HCT116 (cell line): ENCODE results near the gene SLC7A10.

Experiments used
- EZH2 ChIP-seq: fragments of 200-600 bp; sonication (generic); IDR thresholded peaks from 2 replicates; pipeline ENCODE4 v1.6.1; 2017; ENCODE audit warnings: antibody characterized with exemption, mixed run types
- EZH2phosphoT487 ChIP-seq: fragments of 200-600 bp; IDR thresholded peaks from 2 replicates; pipeline ENCODE4 v1.6.1; 2018; ENCODE audit warnings: antibody characterized with exemption, borderline replicate concordance
- MAX ChIP-seq: IDR thresholded peaks from 2 replicates; pipeline ENCODE4 v1.6.1; 2012
- POLR2A ChIP-seq: IDR thresholded peaks from 2 replicates; pipeline ENCODE4 v1.7.0; 2011; ENCODE audit warnings: borderline replicate concordance; ENCODE audit not compliant: insufficient read depth, insufficient read length; ENCODE audit errors: extremely low read depth
- POLR2AphosphoS5 ChIP-seq: IDR thresholded peaks from 2 replicates; pipeline ENCODE4 v1.6.1; 2011; ENCODE audit warnings: mild to moderate bottlenecking, low read depth, low read length, moderate library complexity
- REST ChIP-seq: IDR thresholded peaks from 2 replicates; pipeline ENCODE4 v1.6.1; 2012; ENCODE audit warnings: low read depth
- SIN3A ChIP-seq: IDR thresholded peaks from 2 replicates; pipeline ENCODE4 v1.6.1; 2012; ENCODE audit warnings: low read depth
- SRF ChIP-seq: IDR thresholded peaks from 2 replicates; pipeline ENCODE4 v1.6.1; 2012; ENCODE audit warnings: low read depth
- TF ChIP-seq, protein P1 (sequence below): IDR thresholded peaks from 2 replicates; pipeline ENCODE4 v1.6.1; 2012
- TF ChIP-seq, protein P2 (sequence below), 3 experiments: fragments of 200-600 bp in 1 of 3; sonication (generic) in 1 of 3; IDR thresholded peaks in 2 of 3; conservative IDR thresholded peaks in 1 of 3; 2 replicates each; pipeline ENCODE4 v1.5.1; 2012 to 2017; ENCODE audit warnings: low read depth in 2 of 3, low read length in 2 of 3, antibody characterized with exemption in 1 of 3, borderline replicate concordance in 1 of 3, control low read depth in 1 of 3, mild to moderate bottlenecking in 1 of 3, mixed read lengths in 1 of 3, mixed run types in 1 of 3, moderate library complexity in 1 of 3; ENCODE audit not compliant: insufficient read depth in 1 of 3

GRCh38 chr19:33249740-33250366 is 24.2 kb upstream of the SLC7A10 start:
- TF ChIP-seq EZH2 = no peak
- TF ChIP-seq, protein P1, sequence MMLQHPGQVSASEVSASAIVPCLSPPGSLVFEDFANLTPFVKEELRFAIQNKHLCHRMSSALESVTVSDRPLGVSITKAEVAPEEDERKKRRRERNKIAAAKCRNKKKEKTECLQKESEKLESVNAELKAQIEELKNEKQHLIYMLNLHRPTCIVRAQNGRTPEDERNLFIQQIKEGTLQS = no peak
- TF ChIP-seq SIN3A = no peak
- TF ChIP-seq POLR2A = no peak
- TF ChIP-seq SRF = no peak
- TF ChIP-seq EZH2phosphoT487 = no peak
- TF ChIP-seq, protein P2, sequence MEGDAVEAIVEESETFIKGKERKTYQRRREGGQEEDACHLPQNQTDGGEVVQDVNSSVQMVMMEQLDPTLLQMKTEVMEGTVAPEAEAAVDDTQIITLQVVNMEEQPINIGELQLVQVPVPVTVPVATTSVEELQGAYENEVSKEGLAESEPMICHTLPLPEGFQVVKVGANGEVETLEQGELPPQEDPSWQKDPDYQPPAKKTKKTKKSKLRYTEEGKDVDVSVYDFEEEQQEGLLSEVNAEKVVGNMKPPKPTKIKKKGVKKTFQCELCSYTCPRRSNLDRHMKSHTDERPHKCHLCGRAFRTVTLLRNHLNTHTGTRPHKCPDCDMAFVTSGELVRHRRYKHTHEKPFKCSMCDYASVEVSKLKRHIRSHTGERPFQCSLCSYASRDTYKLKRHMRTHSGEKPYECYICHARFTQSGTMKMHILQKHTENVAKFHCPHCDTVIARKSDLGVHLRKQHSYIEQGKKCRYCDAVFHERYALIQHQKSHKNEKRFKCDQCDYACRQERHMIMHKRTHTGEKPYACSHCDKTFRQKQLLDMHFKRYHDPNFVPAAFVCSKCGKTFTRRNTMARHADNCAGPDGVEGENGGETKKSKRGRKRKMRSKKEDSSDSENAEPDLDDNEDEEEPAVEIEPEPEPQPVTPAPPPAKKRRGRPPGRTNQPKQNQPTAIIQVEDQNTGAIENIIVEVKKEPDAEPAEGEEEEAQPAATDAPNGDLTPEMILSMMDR (IDR thresholded peaks at IDR 0.05 in 2 of 3, conservative IDR thresholded peaks at IDR 0.05 in 1 of 3; ENCODE audit: borderline replicate concordance in 1 of 3, insufficient read depth in 1 of 3, low read depth in 2 of 3, low read length in 2 of 3) = no peak
- TF ChIP-seq MAX = no peak
- TF ChIP-seq REST = no peak
- no peak for TF ChIP-seq POLR2AphosphoS5
